Esophagus squamous epithelium (tissue), 5 donors: ENCODE measurements around the gene CAMK2N1. TPM values are rescaled to one million over a fixed set of nuclear protein-coding genes. Genes with fewer than 3 reads are reported as not detected.

Experiments
- DNase-seq: peaks from one replicate; lab custom pipeline; 2025; lab: John Stamatoyannopoulos, UW
- H3K27ac ChIP-seq, 4 donors: fragments of 200-600 bp; sonication (generic); one replicate each; pipeline ENCODE4 v1.5.1; 2016 to 2019; ENCODE audit warnings: mild to moderate bottlenecking in 1 of 4
- H3K27me3 ChIP-seq, 4 donors: fragments of 200-600 bp; sonication (generic); 1 replicate in 3 of 4; 2 replicates in 1 of 4; pipeline versions ENCODE4 v1.5.1 to v1.6.0; 2017 to 2021; ENCODE audit warnings: antibody characterized with exemption in 1 of 4
- H3K36me3 ChIP-seq, 3 donors: fragments of 200-600 bp; sonication (generic); one replicate each; pipeline ENCODE4 v1.5.1; 2016 to 2019
- H3K4me1 ChIP-seq, 3 donors: fragments of 200-600 bp; sonication (generic); one replicate each; pipeline ENCODE4 v1.5.1; 2017 to 2019
- H3K4me3 ChIP-seq, 4 donors: fragments of 200-600 bp; sonication (generic); 1 replicate in 3 of 4; 2 replicates in 1 of 4; pipeline ENCODE4 v1.5.1; 2016 to 2019; ENCODE audit warnings: mild to moderate bottlenecking in 2 of 4, moderate library complexity in 1 of 4
- H3K9me3 ChIP-seq, 3 donors: fragments of 200-600 bp; sonication (generic); one replicate each; pipeline ENCODE4 v1.5.1; 2016 to 2019
- CTCF ChIP-seq, 6 experiments: fragments of 450-650 bp in 4 of 6; fragments of 200-600 bp in 2 of 6; sonication (generic) in 2 of 6; IDR thresholded peaks; one replicate each; pipeline ENCODE4 v1.5.1; 2016 to 2019; ENCODE audit warnings: antibody characterized with exemption in 6 of 6, mild to moderate bottlenecking in 4 of 6, moderate library complexity in 4 of 6
- POLR2A ChIP-seq, 4 donors: fragments of 450-650 bp; IDR thresholded peaks; one replicate each; pipeline ENCODE4 v1.6.1; 2017; ENCODE audit warnings: antibody characterized with exemption in 4 of 4, mild to moderate bottlenecking in 4 of 4, moderate library complexity in 3 of 4
- WGBS, 2 donors: methylation state at CpG; one replicate each; pipeline ENCODE4 v1.1.5; 2018; 5-methylcytosine and 5-hydroxymethylcytosine counted together
- intact Hi-C: fragments of 100-400 bp; cut with DNase I; formaldehyde crosslinking; loops from one replicate; pipeline ENCODE4 v1.15.0; 2022
- total RNA-seq, 4 donors: library from RNA; depleted of rRNA; stranded (reverse); fragments of >200 nt; gene quantifications; one replicate each; pipeline ENCODE4 v1.1.0, GENCODE V29; 2016
- donor health status: DM: yes; HTN: yes; CAD: no.

Gene CAMK2N1
- total RNA-seq, 4 donors from 2014 or later: 3.1 to 12.8 (median 6.8) TPM

DNA sequence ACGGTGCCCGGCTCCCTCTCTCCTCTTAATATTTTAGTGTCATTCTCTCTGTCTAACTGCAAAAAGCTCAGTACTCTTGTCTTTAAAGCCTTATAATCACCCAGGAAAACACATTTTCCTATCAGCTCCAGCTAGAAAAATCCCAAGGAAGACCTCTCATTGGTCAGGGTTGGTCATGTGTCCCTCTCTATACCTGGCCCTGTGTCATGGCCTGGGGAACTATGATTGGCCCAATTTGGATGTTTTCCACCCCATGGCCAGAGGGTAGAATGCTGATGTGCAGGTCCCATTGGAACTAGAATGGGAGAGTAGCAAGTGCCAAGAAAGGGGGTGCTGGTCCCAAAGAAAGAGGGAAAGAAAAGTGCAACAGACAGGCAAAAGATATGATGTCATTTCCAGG is 27.3 kb downstream of the CAMK2N1 start:
- TF ChIP-seq CTCF (IDR thresholded peaks at IDR 0.05) (no peak), POLR2A (IDR thresholded peaks at IDR 0.05) (no peak)
- no peaks in the 10 kb centered on the region for H3K4me1 ChIP-seq
- H3K9me3 ChIP-seq: no peaks in the 10 kb centered on the region
- intact Hi-C loops: no loop called here
- no peak for DNase-seq
- peaks cover 0 to 47% (median 0%) of the 10 kb centered on the region in 4 donors for H3K27me3 ChIP-seq
- H3K27ac ChIP-seq: no peak overlapping the region
- no peaks in the 10 kb centered on the region for H3K36me3 ChIP-seq
- 92 to 94% methylated on average over 2 of the region's 2 CpGs for WGBS, 2 donors
- no peak overlapping the region for H3K4me3 ChIP-seq

GRCh38 chr1:20454004-20454403 is 32.0 kb downstream of the CAMK2N1 start:
- H3K27me3 ChIP-seq: peaks cover 0 to 70% (median 0%) of the 10 kb centered on the region in 4 donors
- TF ChIP-seq CTCF (IDR thresholded peaks at IDR 0.05): no peak
- TF ChIP-seq POLR2A (IDR thresholded peaks at IDR 0.05): no peak
- DNase-seq: no peak

GRCh38 chr1:20449735-20450311 is 36.2 kb downstream of the CAMK2N1 start:
- intact Hi-C loops: no loop called here
- WGBS, 2 donors: 60 to 70% methylated on average over 4 of the region's 4 CpGs

More at GRCh38 chr1:20454004-20454403, 32.0 kb downstream of the CAMK2N1 start:
- Histone ChIP-seq H3K4me3 (no peak overlapping the region), H3K9me3 (no peaks in the 10 kb centered on the region), H3K36me3 (no peaks in the 10 kb centered on the region), H3K27ac (no peak overlapping the region), H3K4me1 (no peaks in the 10 kb centered on the region)
- 89 to 90% methylated on average over 2 to 3 of the region's 4 CpGs for WGBS, 2 donors
- intact Hi-C loops: no loop called here

GRCh38 chr1:20448671-20449071 is 37.3 kb downstream of the CAMK2N1 start:
- 23% methylated on average over 5 of the region's 9 CpGs; no CpG with 5 or more reads in 1 of the 2 donors for WGBS, 2 donors
- Histone ChIP-seq H3K27me3 (peaks cover 0 to 62% (median 0%) of the 10 kb centered on the region in 4 donors), H3K9me3 (no peaks in the 10 kb centered on the region), H3K27ac (no peak overlapping the region), H3K36me3 (no peaks in the 10 kb centered on the region), H3K4me1 (no peaks in the 10 kb centered on the region), H3K4me3 (no peak overlapping the region)
- TF ChIP-seq POLR2A (IDR thresholded peaks at IDR 0.05): no peak
- TF ChIP-seq CTCF (IDR thresholded peaks at IDR 0.05): no peak
- DNase-seq: no peak
- intact Hi-C loops: no loop called here

More at GRCh38 chr1:20449735-20450311, 36.2 kb downstream of the CAMK2N1 start:
- TF ChIP-seq POLR2A (IDR thresholded peaks at IDR 0.05) (no peak), CTCF (IDR thresholded peaks at IDR 0.05) (no peak)
- Histone ChIP-seq H3K9me3 (no peaks in the 10 kb centered on the region), H3K4me3 (no peak overlapping the region), H3K27ac (no peak overlapping the region), H3K4me1 (no peaks in the 10 kb centered on the region), H3K27me3 (peaks cover 0 to 62% (median 0%) of the 10 kb centered on the region in 4 donors), H3K36me3 (no peaks in the 10 kb centered on the region)
- no peak for DNase-seq

- WGBS, 2 donors: 90 to 93% methylated on average over 7 of the region's 7 CpGs
- TF ChIP-seq CTCF (IDR thresholded peaks at IDR 0.05): no peak
- no peak for TF ChIP-seq POLR2A (IDR thresholded peaks at IDR 0.05)
- H3K27ac ChIP-seq: no peak overlapping the region
- no peak overlapping the region for H3K4me3 ChIP-seq
- DNase-seq: no peak
- no peaks in the 10 kb centered on the region for H3K9me3 ChIP-seq
- no peaks in the 10 kb centered on the region for H3K4me1 ChIP-seq
- no peaks in the 10 kb centered on the region for H3K36me3 ChIP-seq
- peaks cover 0 to 54% (median 0%) of the 10 kb centered on the region in 4 donors for H3K27me3 ChIP-seq
- intact Hi-C loops: no loop called here
Observed at GRCh38 chr1:20447794-20448193, 38.2 kb downstream of the CAMK2N1 start.
